Measurements from ENCODE around the gene ZNF655.
"Not testable (repeated sequence)": the region's sequence is repeated elsewhere in the genome, so short reads cannot be mapped to it uniquely, and the experiment has no call there.

The ZNF655 gene

GRCh38 chr7:99576251-99576650, 17.8 kb downstream of the ZNF655 start:
- H3K9me3 ChIP-seq (ENCODE audit: control insufficient read depth, insufficient read depth, low read length): no peaks in the 10 kb centered on the region
- no peak overlapping the region for H3K9ac ChIP-seq (ENCODE audit: low read depth, low read length)
- peaks cover 13% of the 10 kb centered on the region; the same call in 1 of the 2 replicates for H3K4me1 ChIP-seq (ENCODE audit: insufficient read depth, low read length)
- H3K36me3 ChIP-seq (ENCODE audit: insufficient read depth, low read length): 0 out of 2 replicates have a peak, but pooled peaks cover 4% of the 10 kb centered on the region

GRCh38 chr7:99579281-99579955, 21.0 kb downstream of the ZNF655 start:
- peak overlapping the region; percentile 67; the same call in 1 of the 2 replicates for H3K9ac ChIP-seq (ENCODE audit: low read depth, low read length)
- H3K4me1 ChIP-seq (ENCODE audit: insufficient read depth, low read length): peaks cover 13% of the 10 kb centered on the region; the same call in 1 of the 2 replicates
- no peaks in the 10 kb centered on the region for H3K36me3 ChIP-seq (ENCODE audit: insufficient read depth, low read length)
- no peaks in the 10 kb centered on the region for H3K9me3 ChIP-seq (ENCODE audit: control insufficient read depth, insufficient read depth, low read length)

- no peaks in the 10 kb centered on the region for H3K9me3 ChIP-seq (ENCODE audit: control insufficient read depth, insufficient read depth, low read length)
- peaks cover 10% of the 10 kb centered on the region; the same call in 1 of the 2 replicates for H3K4me1 ChIP-seq (ENCODE audit: insufficient read depth, low read length)
- H3K9ac ChIP-seq (ENCODE audit: low read depth, low read length): peak overlapping the region; percentile 67
- no peaks in the 10 kb centered on the region for H3K36me3 ChIP-seq (ENCODE audit: insufficient read depth, low read length)
Observed at GRCh38 chr7:99579956-99580777, 21.7 kb downstream of the ZNF655 start.

GRCh38 chr7:99580778-99581332, 22.4 kb downstream of the ZNF655 start:
- H3K4me1 ChIP-seq (ENCODE audit: insufficient read depth, low read length); H3K9me3 ChIP-seq (ENCODE audit: control insufficient read depth, insufficient read depth, low read length); H3K36me3 ChIP-seq (ENCODE audit: insufficient read depth, low read length): not testable (repeated sequence)
- peak overlapping the region; percentile 67 for H3K9ac ChIP-seq (ENCODE audit: low read depth, low read length)

- H3K9ac ChIP-seq (ENCODE audit: low read depth, low read length): no peak overlapping the region
- no peaks in the 10 kb centered on the region for H3K4me1 ChIP-seq (ENCODE audit: insufficient read depth, low read length)
- no peaks in the 10 kb centered on the region for H3K9me3 ChIP-seq (ENCODE audit: control insufficient read depth, insufficient read depth, low read length)
- H3K36me3 ChIP-seq (ENCODE audit: insufficient read depth, low read length): no peaks in the 10 kb centered on the region
Observed at GRCh38 chr7:99588868-99589267, 30.4 kb downstream of the ZNF655 start.

GRCh38 chr7:99594948-99595745, 36.7 kb downstream of the ZNF655 start:
- Histone ChIP-seq H3K9ac (ENCODE audit: low read depth, low read length) (no peak overlapping the region), H3K9me3 (ENCODE audit: control insufficient read depth, insufficient read depth, low read length) (no peaks in the 10 kb centered on the region), H3K36me3 (ENCODE audit: insufficient read depth, low read length) (no peaks in the 10 kb centered on the region), H3K4me1 (ENCODE audit: insufficient read depth, low read length) (no peaks in the 10 kb centered on the region)

DNA sequence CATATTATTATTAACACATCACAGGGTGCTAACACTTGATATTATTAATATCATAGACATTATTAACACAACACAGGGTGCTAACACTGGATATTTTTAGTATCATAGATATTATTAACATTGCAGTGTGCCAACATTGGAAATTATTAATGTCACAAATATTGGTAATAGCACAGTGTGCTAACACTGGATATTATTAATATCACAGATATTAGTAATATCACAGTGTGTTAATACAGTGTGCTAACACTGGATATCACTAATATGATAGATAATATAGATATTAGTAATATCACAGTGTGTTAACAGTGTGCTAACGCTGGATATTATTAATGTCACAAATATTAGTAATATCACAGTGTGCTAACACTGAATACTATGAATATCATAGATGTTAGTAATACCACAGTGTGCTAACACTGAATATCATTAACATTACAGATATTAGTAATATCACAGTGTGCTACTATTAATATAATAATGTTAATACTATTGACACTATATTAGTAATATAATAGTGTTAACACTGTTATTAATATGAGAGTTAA, 38.0 kb downstream of the ZNF655 start:
- H3K4me1 ChIP-seq (ENCODE audit: insufficient read depth, low read length): no peaks in the 10 kb centered on the region
- no peaks in the 10 kb centered on the region for H3K9me3 ChIP-seq (ENCODE audit: control insufficient read depth, insufficient read depth, low read length)
- H3K9ac ChIP-seq (ENCODE audit: low read depth, low read length): no peak overlapping the region
- no peaks in the 10 kb centered on the region for H3K36me3 ChIP-seq (ENCODE audit: insufficient read depth, low read length)

DNA sequence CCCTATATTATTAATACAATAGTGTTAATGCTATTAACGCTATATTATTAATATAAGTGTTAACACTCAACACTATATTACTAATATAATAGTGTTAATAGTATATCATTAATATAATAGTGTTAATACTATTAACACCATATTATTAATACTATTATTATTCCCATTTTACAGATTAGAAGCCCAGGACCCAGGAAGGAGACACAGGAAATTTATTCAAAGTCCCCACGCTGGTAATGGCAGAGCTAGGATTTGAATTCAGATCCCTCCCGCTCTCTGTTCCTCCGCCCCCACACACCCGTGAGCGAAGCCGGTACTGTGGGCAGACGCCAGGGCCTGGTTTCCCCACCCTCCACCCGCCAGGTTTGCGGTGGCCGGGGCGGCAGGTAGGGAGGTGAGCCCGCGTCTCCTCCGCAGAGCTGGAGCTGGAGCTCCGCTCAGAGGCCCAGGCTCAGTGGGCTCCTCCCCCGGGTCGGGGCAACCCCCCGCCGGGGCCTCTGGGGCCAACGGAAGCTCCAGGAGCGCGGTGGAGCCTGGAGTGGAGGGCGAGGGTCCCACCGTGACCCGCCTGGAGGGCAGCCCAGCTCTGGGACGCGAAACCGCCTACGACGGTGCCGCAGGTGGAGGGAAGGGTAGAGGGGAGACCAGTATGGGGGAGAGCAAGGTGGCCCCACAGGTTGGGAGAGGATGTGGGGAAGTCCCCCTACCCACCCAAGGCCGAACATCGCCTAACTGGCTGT, 39.5 kb downstream of the ZNF655 start, which contains the start of gene TMEM225B:
Gene TMEM225B (plus strand): TSS at position 506 of the 740 bp plus-strand sequence. CDS start 6,122 bp downstream, outside the sequence.
- no peaks in the 10 kb centered on the region for H3K4me1 ChIP-seq (ENCODE audit: insufficient read depth, low read length)
- no peaks in the 10 kb centered on the region for H3K9me3 ChIP-seq (ENCODE audit: control insufficient read depth, insufficient read depth, low read length)
- H3K9ac ChIP-seq (ENCODE audit: low read depth, low read length): peak within 1 kb of the TSS; percentile 49; the same call in 1 of the 2 replicates
- no peaks in the 10 kb centered on the region for H3K36me3 ChIP-seq (ENCODE audit: insufficient read depth, low read length)

GRCh38 chr7:99599836-99600235, 41.4 kb downstream of the ZNF655 start:
- no peaks in the 10 kb centered on the region for H3K36me3 ChIP-seq (ENCODE audit: insufficient read depth, low read length)
- H3K4me1 ChIP-seq (ENCODE audit: insufficient read depth, low read length): no peaks in the 10 kb centered on the region
- H3K9ac ChIP-seq (ENCODE audit: low read depth, low read length): no peak overlapping the region
- H3K9me3 ChIP-seq (ENCODE audit: control insufficient read depth, insufficient read depth, low read length): no peaks in the 10 kb centered on the region

GRCh38 chr7:99601656-99602310, 43.3 kb downstream of the ZNF655 start:
- H3K9ac ChIP-seq (ENCODE audit: low read depth, low read length): no peak overlapping the region
- no peaks in the 10 kb centered on the region for H3K4me1 ChIP-seq (ENCODE audit: insufficient read depth, low read length)
- H3K9me3 ChIP-seq (ENCODE audit: control insufficient read depth, insufficient read depth, low read length): no peaks in the 10 kb centered on the region
- H3K36me3 ChIP-seq (ENCODE audit: insufficient read depth, low read length): no peaks in the 10 kb centered on the region

DNA sequence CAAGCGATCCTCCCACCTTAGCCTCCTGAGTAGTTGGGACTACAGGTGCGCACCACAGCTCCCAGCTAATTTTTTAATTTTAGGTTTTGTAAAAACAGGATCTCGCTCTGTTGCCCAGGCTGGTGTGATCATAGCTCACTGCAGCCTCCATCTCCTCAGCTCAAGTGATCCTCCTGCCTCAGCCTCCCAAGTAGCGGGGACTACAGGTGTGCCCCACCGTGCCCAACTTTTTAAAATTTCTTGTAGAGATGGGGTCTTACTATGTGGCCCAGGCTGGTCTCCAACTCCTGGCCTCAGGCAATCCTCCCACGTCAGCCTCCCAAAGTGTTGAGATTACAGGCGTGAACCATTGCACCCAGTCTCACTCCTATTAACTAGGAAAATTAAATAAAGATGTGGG, 47.1 kb downstream of the ZNF655 start:
- Histone ChIP-seq H3K9me3 (ENCODE audit: control insufficient read depth, insufficient read depth, low read length) (no peaks in the 10 kb centered on the region), H3K4me1 (ENCODE audit: insufficient read depth, low read length) (no peaks in the 10 kb centered on the region), H3K9ac (ENCODE audit: low read depth, low read length) (no peak overlapping the region), H3K36me3 (ENCODE audit: insufficient read depth, low read length) (no peaks in the 10 kb centered on the region)

DNA sequence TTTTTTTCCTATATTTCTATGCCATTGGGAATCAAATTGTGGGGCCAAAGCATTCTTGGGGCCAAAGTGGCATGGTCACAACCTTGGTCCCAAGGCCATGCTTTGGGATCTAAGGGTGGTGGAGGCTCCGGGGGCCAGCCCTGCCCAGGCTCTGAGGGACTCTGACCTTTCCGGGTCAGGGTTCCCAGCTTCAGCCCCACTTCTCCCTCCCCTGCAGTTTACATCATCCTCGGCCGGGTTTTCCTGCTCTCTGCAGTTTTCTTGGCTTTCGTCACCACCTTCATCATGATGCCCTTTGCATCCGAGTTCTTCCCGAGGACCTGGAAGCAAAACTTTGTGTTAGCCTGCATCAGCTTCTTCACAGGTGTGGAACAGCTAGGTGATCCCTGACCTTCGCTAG, 48.1 kb downstream of the ZNF655 start:
- H3K9ac ChIP-seq (ENCODE audit: low read depth, low read length): no peak overlapping the region
- no peaks in the 10 kb centered on the region for H3K4me1 ChIP-seq (ENCODE audit: insufficient read depth, low read length)
- no peaks in the 10 kb centered on the region for H3K9me3 ChIP-seq (ENCODE audit: control insufficient read depth, insufficient read depth, low read length)
- H3K36me3 ChIP-seq (ENCODE audit: insufficient read depth, low read length): no peaks in the 10 kb centered on the region

- Histone ChIP-seq H3K36me3 (ENCODE audit: insufficient read depth, low read length) (no peaks in the 10 kb centered on the region), H3K9ac (ENCODE audit: low read depth, low read length) (no peak overlapping the region), H3K4me1 (ENCODE audit: insufficient read depth, low read length) (no peaks in the 10 kb centered on the region), H3K9me3 (ENCODE audit: control insufficient read depth, insufficient read depth, low read length) (no peaks in the 10 kb centered on the region)
Observed at GRCh38 chr7:99607548-99607947, 49.1 kb downstream of the ZNF655 start.

Data from ES-I3 (cell line).